ENCODE data around the gene STOML2. TPM values are rescaled to one million over a fixed set of nuclear protein-coding genes. Genes with fewer than 3 reads are reported as not detected.

The STOML2 gene
- total RNA-seq, 1 experiment from 2014 or later = 192 TPM

DNA sequence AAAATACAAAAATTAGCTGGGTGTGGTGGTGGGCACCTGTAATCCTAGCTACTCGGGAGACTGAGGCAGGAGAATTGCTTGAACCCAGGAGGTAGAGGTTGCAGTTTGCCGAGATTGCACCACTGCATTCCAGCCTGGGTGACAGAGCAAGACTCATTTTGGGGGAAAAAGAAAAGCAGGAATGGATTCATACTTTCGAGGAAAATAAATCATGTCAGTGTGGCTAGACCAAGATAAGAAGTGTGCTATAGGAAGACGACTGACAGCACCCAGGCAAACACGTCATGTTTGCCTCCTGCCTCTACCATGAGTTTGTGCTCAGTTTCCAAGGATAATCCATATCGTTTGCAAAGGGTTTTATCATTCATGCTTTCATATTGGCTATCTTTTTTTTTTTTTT is 32.0 kb upstream of the STOML2 start:
- Histone ChIP-seq H2AK5ac (ENCODE audit: insufficient read length, low read length) (no peak overlapping the region), H3K14ac (ENCODE audit: insufficient read depth, low read length) (no peak overlapping the region)

More for the DNA sequence above, 32.0 kb upstream of the STOML2 start:
- H3K36me3 Mint-ChIP-seq (ENCODE audit: insufficient read depth in 1 of 3, low read depth in 3 of 3) = peaks cover 6 to 14% (median 12%) of the 10 kb centered on the region in 3 experiments; a peak in 6 of 7 replicates
- no peak overlapping the region for H2BK120ac ChIP-seq (ENCODE audit: low read depth, low read length, poor library complexity, severe bottlenecking)
- H3K79me2 ChIP-seq (ENCODE audit: insufficient read depth, low read length) = no peaks in the 10 kb centered on the region
- H3K4me3 Mint-ChIP-seq = no peak overlapping the region
- H3K4me2 ChIP-seq (ENCODE audit: insufficient read depth, insufficient read length, low read length) = no peak overlapping the region
- H3K27ac Mint-ChIP-seq = no peak overlapping the region
- H3K79me1 ChIP-seq (ENCODE audit: insufficient read depth, low read depth, low read length, poor library complexity, severe bottlenecking) = no peaks in the 10 kb centered on the region
- H3K23ac ChIP-seq (ENCODE audit: insufficient read length, low read depth, low read length) = no peak overlapping the region
- no peaks in the 10 kb centered on the region for H4K20me1 ChIP-seq (ENCODE audit: control insufficient read depth, insufficient read depth, insufficient read length)
- no peak overlapping the region for H2BK15ac ChIP-seq (ENCODE audit: low read depth, low read length)
- no peaks in the 10 kb centered on the region for H3K23me2 ChIP-seq (ENCODE audit: insufficient read length, low read depth, low read length, poor library complexity, severe bottlenecking)
- H3T11ph ChIP-seq (ENCODE audit: low read length) = no peak overlapping the region
- no peak overlapping the region for H3K27ac ChIP-seq (ENCODE audit: insufficient read length, low read depth, low read length)
- H3K56ac ChIP-seq (ENCODE audit: insufficient read length, low read depth, low read length) = no peak overlapping the region
- no peak overlapping the region for H2AFZ ChIP-seq (ENCODE audit: low read length)
- no CpG with 5 or more reads among the region's 6 CpGs for WGBS (ENCODE audit: extremely low coverage, insufficient read length, low lambda C conversion rate)
- DNase-seq = no peak
- no peak overlapping the region for H4K5ac ChIP-seq (ENCODE audit: insufficient read length, low read depth, low read length)
- peaks cover 41 to 47% of the 10 kb centered on the region in 2 experiments for H3K9me3 Mint-ChIP-seq
- H3K9ac ChIP-seq (ENCODE audit: extremely low read depth, insufficient read length, low read length) = no peak overlapping the region
- no peak overlapping the region for H2BK12ac ChIP-seq (ENCODE audit: insufficient read length, low read depth, low read length)
- H3K4ac ChIP-seq (ENCODE audit: low read depth, low read length) = no peak overlapping the region
- H2BK5ac ChIP-seq (ENCODE audit: insufficient read length, low read length) = no peak overlapping the region
- H3K18ac ChIP-seq (ENCODE audit: insufficient read length, low read depth, low read length) = no peak overlapping the region
- H2BK20ac ChIP-seq (ENCODE audit: low read depth, low read length, poor library complexity, severe bottlenecking) = no peak overlapping the region
- H3K4me1 Mint-ChIP-seq = peaks cover 0 to 5% of the 10 kb centered on the region in 2 experiments; a peak in 2 of 4 replicates
- no peaks in the 10 kb centered on the region for H3K4me1 ChIP-seq (ENCODE audit: insufficient read depth, low read length)
- H4K8ac ChIP-seq (replicated peaks; ENCODE audit: insufficient read length, low read depth, low read length) = no peak overlapping the region
- H3K27me3 ChIP-seq (ENCODE audit: insufficient read depth, low read length) = no peaks in the 10 kb centered on the region
- H3K27me3 Mint-ChIP-seq (ENCODE audit: low read depth) = peaks cover 7% of the 10 kb centered on the region
- H4K91ac ChIP-seq (ENCODE audit: insufficient read length, low read depth, low read length) = no peak overlapping the region
- peaks cover 7% of the 10 kb centered on the region for H3K9me3 ChIP-seq (ENCODE audit: control insufficient read depth, low read depth, low read length)
- TF ChIP-seq CTCF (conservative IDR thresholded peaks at IDR 0.05) = no peak

Measured in H9 (cell line).